ENCODE results near the gene ZNF519. TPM values are rescaled to one million over a fixed set of nuclear protein-coding genes. Genes with fewer than 3 reads are reported as not detected.
A peak's percentile ranks its signal among the peaks of the same experiment; 100 is the strongest.
"Not testable (repeated sequence)": the region's sequence is repeated elsewhere in the genome, so short reads cannot be mapped to it uniquely, and the experiment has no call there.

ZNF519 gene
- total and polyA plus RNA-seq, 2 of the 8 experiments (the other 6 are each of a cell fraction or from before 2014, with no cell fraction given), result 24.0 to 38.6 TPM

DNA sequence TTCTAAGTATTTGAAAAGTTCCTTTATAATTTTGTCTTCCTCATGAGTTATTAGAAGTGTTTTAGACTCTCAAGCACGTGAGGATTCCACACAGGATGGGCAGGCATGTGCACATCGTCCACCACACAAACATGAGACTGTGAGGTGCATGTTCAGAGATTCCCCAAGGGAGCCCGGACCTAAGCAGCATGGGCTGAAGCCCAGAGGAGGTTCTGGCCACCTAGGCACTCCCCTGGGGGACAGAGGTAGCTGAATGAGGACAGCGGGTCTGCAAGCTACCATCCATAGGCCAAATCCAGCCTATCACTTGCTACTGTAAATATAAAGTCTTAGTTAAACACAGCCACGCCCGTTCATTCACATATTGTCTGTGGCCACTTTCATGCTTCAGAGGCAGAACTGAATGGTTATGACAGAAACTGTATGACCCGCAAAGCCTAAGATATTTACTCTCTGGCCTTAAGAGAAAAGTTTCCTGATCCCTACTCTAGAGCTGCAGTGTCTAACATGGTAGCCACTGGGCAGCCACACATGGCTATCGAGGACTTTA is 19.4 kb upstream of the ZNF519 start:
- H3K27me3 ChIP-seq (replicated peaks in 1 of 4; ENCODE audit: control insufficient read depth in 3 of 4, extremely low read depth in 1 of 4, insufficient read depth in 3 of 4, low read length in 3 of 4); H2BK12ac ChIP-seq (ENCODE audit: low read depth, low read length); H3K18ac ChIP-seq (ENCODE audit: extremely low read depth, low read length); H4K8ac ChIP-seq (ENCODE audit: extremely low read depth, insufficient read depth, low read length); H3K4me2 ChIP-seq (ENCODE audit: insufficient read depth in 1 of 2, low read depth in 2 of 2, low read length in 2 of 2); H3K23me2 ChIP-seq (ENCODE audit: low read depth, low read length); POLR2A ChIA-PET (ENCODE audit: partially characterized antibody); DNase-seq (ENCODE audit: low read depth in 1 of 2, low spot score in 2 of 2); H2BK15ac ChIP-seq (ENCODE audit: low read length); H3K4me3 ChIP-seq (ENCODE audit: extremely low read depth in 1 of 4, insufficient read depth in 2 of 4, low read depth in 3 of 4, low read length in 4 of 4); H2BK5ac ChIP-seq (ENCODE audit: low read depth, low read length); H2BK120ac ChIP-seq (replicated peaks; ENCODE audit: low read depth, low read length); H3K14ac ChIP-seq (ENCODE audit: insufficient read length); H2AK5ac ChIP-seq (ENCODE audit: low read depth, low read length); H4K20me1 ChIP-seq (replicated peaks in 1 of 2; ENCODE audit: control insufficient read depth in 1 of 2, insufficient read depth in 2 of 2, low read length in 2 of 2); H3K9ac ChIP-seq (replicated peaks in 1 of 4; ENCODE audit: extremely low read depth in 1 of 4, low read depth in 3 of 4, low read length in 3 of 4); H3K4me1 ChIP-seq (replicated peaks in 1 of 4; ENCODE audit: control insufficient read depth in 3 of 4, insufficient read depth in 4 of 4, low read length in 3 of 4); H2BK20ac ChIP-seq (ENCODE audit: low read length); H4K91ac ChIP-seq (replicated peaks; ENCODE audit: insufficient read length, low read length); H3K36me3 ChIP-seq (ENCODE audit: control insufficient read depth in 2 of 4, insufficient read depth in 4 of 4, low read length in 3 of 4); CTCF ChIA-PET (ENCODE audit: partially characterized antibody); H3K79me1 ChIP-seq (ENCODE audit: low read depth, low read length); H4K5ac ChIP-seq (ENCODE audit: insufficient read length, low read depth, low read length); H2AFZ ChIP-seq (ENCODE audit: low read length); H3K4ac ChIP-seq (replicated peaks; ENCODE audit: insufficient read length, low read depth, low read length); H3K27ac ChIP-seq (ENCODE audit: low read depth, low read length); FAIRE-seq; H3K23ac ChIP-seq (ENCODE audit: insufficient read length); H3K79me2 ChIP-seq (ENCODE audit: control insufficient read depth in 1 of 2, insufficient read depth in 2 of 2, low read length in 2 of 2); H3K56ac ChIP-seq (replicated peaks; ENCODE audit: insufficient read length, low read depth, low read length): not testable (repeated sequence)
- peaks cover 7 to 44% of the 10 kb centered on the region in 2 experiments; a peak in 3 of 4 replicates for H3K9me3 ChIP-seq (ENCODE audit: insufficient read depth in 2 of 2, low read depth in 1 of 2, low read length in 1 of 2)
- WGBS, 2 experiments (ENCODE audit: extremely low coverage in 1 of 2, insufficient coverage in 1 of 2, insufficient read length in 1 of 2, insufficient replicate concordance in 2 of 2, low coverage in 1 of 2, low lambda C conversion rate in 2 of 2, missing lambda C conversion rate in 1 of 2), result 70% methylated on average over 7 of the region's 8 CpGs; no CpG with 5 or more reads in 1 of the 2 experiments

DNA sequence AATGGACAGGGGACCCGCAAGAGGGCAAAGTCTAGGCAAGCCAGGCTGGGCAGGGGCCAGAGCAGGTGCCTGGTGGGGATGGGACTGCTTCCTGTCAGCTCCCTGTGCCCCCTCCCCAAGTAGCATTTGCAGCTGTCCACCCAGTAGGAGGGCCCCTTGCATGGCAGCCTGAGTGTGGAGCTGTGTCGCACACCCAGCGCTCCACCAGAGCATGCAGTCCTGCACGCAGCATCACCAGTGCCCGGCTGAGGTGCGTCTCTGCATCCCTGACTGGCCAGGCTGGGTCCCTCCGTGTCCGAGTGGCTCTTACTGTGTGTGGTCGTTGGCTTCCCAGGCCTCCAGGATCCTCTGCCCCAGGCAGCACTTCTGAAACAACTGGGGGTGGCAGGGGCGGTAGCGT is 18.5 kb upstream of the ZNF519 start:
- H3K4me3 ChIP-seq (ENCODE audit: extremely low read depth in 1 of 4, insufficient read depth in 2 of 4, low read depth in 3 of 4, low read length in 4 of 4); H3K23ac ChIP-seq (ENCODE audit: insufficient read length); H3K36me3 ChIP-seq (ENCODE audit: control insufficient read depth in 2 of 4, insufficient read depth in 4 of 4, low read length in 3 of 4); H4K91ac ChIP-seq (replicated peaks; ENCODE audit: insufficient read length, low read length); H3K4me1 ChIP-seq (replicated peaks in 1 of 4; ENCODE audit: control insufficient read depth in 3 of 4, insufficient read depth in 4 of 4, low read length in 3 of 4); H3K4me2 ChIP-seq (ENCODE audit: insufficient read depth in 1 of 2, low read depth in 2 of 2, low read length in 2 of 2); H3K14ac ChIP-seq (ENCODE audit: insufficient read length); H3K4ac ChIP-seq (replicated peaks; ENCODE audit: insufficient read length, low read depth, low read length); H2AK5ac ChIP-seq (ENCODE audit: low read depth, low read length); H3K56ac ChIP-seq (replicated peaks; ENCODE audit: insufficient read length, low read depth, low read length); H2BK120ac ChIP-seq (replicated peaks; ENCODE audit: low read depth, low read length); H2BK12ac ChIP-seq (ENCODE audit: low read depth, low read length); H3K79me2 ChIP-seq (ENCODE audit: control insufficient read depth in 1 of 2, insufficient read depth in 2 of 2, low read length in 2 of 2); POLR2A ChIA-PET (ENCODE audit: partially characterized antibody); H3K18ac ChIP-seq (ENCODE audit: extremely low read depth, low read length); H4K5ac ChIP-seq (ENCODE audit: insufficient read length, low read depth, low read length); FAIRE-seq; CTCF ChIA-PET (ENCODE audit: partially characterized antibody); H3K27me3 ChIP-seq (replicated peaks in 1 of 4; ENCODE audit: control insufficient read depth in 3 of 4, extremely low read depth in 1 of 4, insufficient read depth in 3 of 4, low read length in 3 of 4); H3K79me1 ChIP-seq (ENCODE audit: low read depth, low read length); H4K20me1 ChIP-seq (replicated peaks in 1 of 2; ENCODE audit: control insufficient read depth in 1 of 2, insufficient read depth in 2 of 2, low read length in 2 of 2); H3K27ac ChIP-seq (ENCODE audit: low read depth, low read length); H2BK15ac ChIP-seq (ENCODE audit: low read length); H3K9ac ChIP-seq (replicated peaks in 1 of 4; ENCODE audit: extremely low read depth in 1 of 4, low read depth in 3 of 4, low read length in 3 of 4); H2AFZ ChIP-seq (ENCODE audit: low read length); H4K8ac ChIP-seq (ENCODE audit: extremely low read depth, insufficient read depth, low read length); H2BK5ac ChIP-seq (ENCODE audit: low read depth, low read length); H2BK20ac ChIP-seq (ENCODE audit: low read length); H3K23me2 ChIP-seq (ENCODE audit: low read depth, low read length): not testable (repeated sequence)
- 83% methylated on average over 9 of the region's 11 CpGs; no CpG with 5 or more reads in 1 of the 2 experiments for WGBS, 2 experiments (ENCODE audit: extremely low coverage in 1 of 2, insufficient coverage in 1 of 2, insufficient read length in 1 of 2, insufficient replicate concordance in 2 of 2, low coverage in 1 of 2, low lambda C conversion rate in 2 of 2, missing lambda C conversion rate in 1 of 2)
- H3K9me3 ChIP-seq (ENCODE audit: insufficient read depth in 2 of 2, low read depth in 1 of 2, low read length in 1 of 2), result peaks cover 7 to 53% of the 10 kb centered on the region in 2 experiments; a peak in 3 of 4 replicates
- peak in 1 of 2 experiments; percentile 31 for DNase-seq (ENCODE audit: low read depth in 1 of 2, low spot score in 2 of 2)

Measured in H1 (cell line).